HepG2 (cell line): ENCODE data around the gene PACS1. TPM values are rescaled to one million over a fixed set of nuclear protein-coding genes. Genes with fewer than 3 reads are reported as not detected.
A peak's percentile ranks its signal among the peaks of the same experiment; 100 is the strongest.

Source experiments
- AGO1 ChIP-seq: fragments of 200-400 bp; formaldehyde crosslinking; IDR thresholded peaks from 2 replicates; pipeline ENCODE4 v1.6.1; 2017; ENCODE audit warnings: mild to moderate bottlenecking, low read depth, low read length, moderate library complexity; ENCODE audit not compliant: poor library complexity, severe bottlenecking
- HMGXB3 ChIP-seq: sonication (generic); formaldehyde crosslinking; IDR thresholded peaks from 2 replicates; pipeline ENCODE4 v1.4.0; 2020; ENCODE audit warnings: missing genetic modification reagents, borderline replicate concordance
- NFE2L1 ChIP-seq: sonication (generic); formaldehyde crosslinking; IDR thresholded peaks from 2 replicates; pipeline ENCODE4 v1.4.0; 2020; ENCODE audit warnings: missing genetic modification reagents, mild to moderate bottlenecking, borderline replicate concordance
- SALL1 ChIP-seq: sonication (generic); formaldehyde crosslinking; IDR thresholded peaks from 2 replicates; pipeline ENCODE4 v1.8.0; 2022; ENCODE audit warnings: mild to moderate bottlenecking, missing genetic modification reagents
- SPEN ChIP-seq: sonication (generic); formaldehyde crosslinking; IDR thresholded peaks from 2 replicates; pipeline ENCODE4 v1.5.1; 2020; ENCODE audit warnings: low read depth, mild to moderate bottlenecking, missing genetic modification reagents
- ZFX ChIP-seq: sonication (generic); formaldehyde crosslinking; IDR thresholded peaks from 2 replicates; pipeline ENCODE4 v1.4.0; 2020; ENCODE audit warnings: mild to moderate bottlenecking, low read depth, missing genetic modification reagents, moderate library complexity
- ZHX1 ChIP-seq: sonication (generic); formaldehyde crosslinking; IDR thresholded peaks from 2 replicates; pipeline ENCODE4 v1.8.1; 2022; ENCODE audit warnings: low read depth, mild to moderate bottlenecking, missing genetic modification reagents
- ZNF142 ChIP-seq: sonication (generic); formaldehyde crosslinking; IDR thresholded peaks from 2 replicates; pipeline ENCODE4 v1.4.0; 2020; ENCODE audit warnings: missing genetic modification reagents
- polyA plus RNA-seq, 8 experiments: library from polyadenylated mRNA; depleted of rRNA in 3 of 8; stranded (reverse) in 7 of 8; unstranded in 1 of 8; fragments of >200 nt; fragmentation: Illumina TruSeq in 4 of 8; extraction: Trizol in 4 of 8; gene quantifications; 2 replicates each; pipeline versions ENCODE4 v1.2.1 to v1.2.3, GENCODE V29; 2011 to 2016; ENCODE audit warnings: low read depth in 4 of 8, missing spikeins in 1 of 8, mixed read lengths in 1 of 8; ENCODE audit not compliant: insufficient read depth in 1 of 8
- total RNA-seq, 5 experiments: library from RNA; depleted of rRNA; stranded (reverse); fragments of >200 nt; fragmentation: Illumina TruSeq; extraction: Trizol; gene quantifications; 2 replicates each; pipeline ENCODE4 v1.2.3, GENCODE V29; 2016; ENCODE audit warnings: low read depth in 1 of 5
- TF ChIP-seq, protein P1 (sequence below): fragments of 450-650 bp; IDR thresholded peaks from 2 replicates; pipeline ENCODE4 v1.6.1; 2017

Gene PACS1
- total and polyA plus RNA-seq, 2 of the 13 experiments (the other 11 are each of a cell fraction or from before 2014, with no cell fraction given), result 7.6 to 8.6 TPM

GRCh38 chr11:66069715-66070603, at the start of gene PACS1 (continued):
- TF ChIP-seq HMGXB3 (0 out of 2 replicates have a peak, but pooled peaks have one; percentile 31), SALL1 (CRISPR knock-in tag) (0 out of 2 replicates have a peak, but pooled peaks have one; percentile 27), AGO1 (peak; percentile 51), ZFX (no peak; the same call in 1 of the 2 replicates), ZNF142 (0 out of 2 replicates have a peak, but pooled peaks have one; percentile 39), NFE2L1 (CRISPR knock-in tag) (no peak), ZHX1 (no peak), SPEN (CRISPR knock-in tag) (no peak; the same call in 1 of the 2 replicates)
- TF ChIP-seq, protein P1, sequence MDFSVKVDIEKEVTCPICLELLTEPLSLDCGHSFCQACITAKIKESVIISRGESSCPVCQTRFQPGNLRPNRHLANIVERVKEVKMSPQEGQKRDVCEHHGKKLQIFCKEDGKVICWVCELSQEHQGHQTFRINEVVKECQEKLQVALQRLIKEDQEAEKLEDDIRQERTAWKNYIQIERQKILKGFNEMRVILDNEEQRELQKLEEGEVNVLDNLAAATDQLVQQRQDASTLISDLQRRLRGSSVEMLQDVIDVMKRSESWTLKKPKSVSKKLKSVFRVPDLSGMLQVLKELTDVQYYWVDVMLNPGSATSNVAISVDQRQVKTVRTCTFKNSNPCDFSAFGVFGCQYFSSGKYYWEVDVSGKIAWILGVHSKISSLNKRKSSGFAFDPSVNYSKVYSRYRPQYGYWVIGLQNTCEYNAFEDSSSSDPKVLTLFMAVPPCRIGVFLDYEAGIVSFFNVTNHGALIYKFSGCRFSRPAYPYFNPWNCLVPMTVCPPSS, result no peak
